HG03571 (cell line): ENCODE measurements around the gene TLE4.
"Not testable (repeated sequence)": the region's sequence is repeated elsewhere in the genome, so short reads cannot be mapped to it uniquely, and the experiment has no call there.

ENCODE experiments used
- ATAC-seq: cut with Tn5 transposase; IDR thresholded peaks from one replicate; pipeline ENCODE4 v1.9.1; 2021; ENCODE audit not compliant: unreplicated experiment

Gene TLE4

GRCh38 chr9:79630521-79631403 is 59.0 kb downstream of the TLE4 start:
- ATAC-seq = no peak

- no peak for ATAC-seq
These were observed 60.3 kb downstream of the TLE4 start for GRCh38 chr9:79632060-79632459.

GRCh38 chr9:79632705-79633104 is 60.9 kb downstream of the TLE4 start:
- no peak for ATAC-seq

DNA sequence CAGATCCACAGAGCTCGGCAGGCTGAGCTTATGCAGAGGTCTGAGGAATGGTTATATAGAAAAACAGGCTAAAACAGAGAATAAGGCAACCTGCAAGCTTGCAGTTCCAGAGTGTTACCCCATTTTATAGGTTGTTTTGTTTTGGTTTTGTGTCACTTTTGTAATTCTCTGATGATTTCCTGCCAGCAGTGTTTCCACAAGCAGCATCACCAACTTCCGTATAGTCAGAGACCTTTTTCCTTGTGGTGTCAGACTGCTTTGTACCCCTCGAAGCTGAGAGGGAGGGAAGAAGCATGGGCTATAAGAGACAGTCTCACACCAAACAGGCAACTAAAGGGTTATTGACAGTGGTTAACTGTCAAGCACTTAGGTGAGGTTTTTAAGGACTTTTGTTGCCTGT is 61.8 kb downstream of the TLE4 start:
- ATAC-seq = no peak

GRCh38 chr9:79637177-79637925 is 65.6 kb downstream of the TLE4 start:
- no peak for ATAC-seq

GRCh38 chr9:79638806-79639205 is 67.0 kb downstream of the TLE4 start:
- no peak for ATAC-seq

GRCh38 chr9:79639354-79639753 is 67.6 kb downstream of the TLE4 start:
- no peak for ATAC-seq

DNA sequence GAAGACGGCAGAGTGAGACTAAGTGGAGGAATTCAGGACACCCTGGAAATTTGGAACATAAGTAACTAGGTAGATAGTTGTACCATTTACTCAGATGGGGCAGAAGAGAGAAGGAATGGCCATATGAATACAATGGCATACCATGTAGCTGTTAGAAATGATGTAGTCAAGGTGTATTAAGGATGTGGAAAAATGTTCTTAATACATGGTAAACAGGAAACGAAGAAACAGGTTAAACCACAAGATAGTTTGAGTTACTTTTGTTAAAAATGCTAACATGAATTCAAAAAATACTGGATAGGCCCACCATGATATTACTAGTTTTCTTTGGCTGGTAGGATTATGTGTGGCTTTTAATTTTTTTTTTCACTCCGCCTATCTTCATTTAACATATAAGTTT is 68.3 kb downstream of the TLE4 start:
- ATAC-seq = not testable (repeated sequence)

DNA sequence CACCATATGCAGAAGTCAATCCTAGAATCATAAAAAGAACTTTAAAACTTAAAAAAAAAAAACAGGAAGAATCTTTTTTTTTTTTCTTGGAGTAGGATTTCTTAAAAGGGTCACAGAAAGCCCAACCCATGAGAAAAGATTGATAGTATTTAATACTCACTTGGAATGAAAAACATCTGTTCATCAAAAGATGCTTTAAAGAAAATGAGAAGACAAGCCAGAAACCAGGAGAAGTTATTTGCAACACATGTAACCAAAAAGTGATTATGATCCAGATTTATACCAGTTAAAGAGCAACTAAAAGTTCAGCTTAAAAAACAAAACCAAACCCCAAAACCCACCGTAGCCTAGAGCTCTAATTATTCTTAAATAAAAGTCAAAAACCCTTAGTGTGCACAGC is 69.3 kb downstream of the TLE4 start:
- no peak for ATAC-seq

- ATAC-seq = no peak
These were observed 70.9 kb downstream of the TLE4 start for GRCh38 chr9:79642671-79643070.

DNA sequence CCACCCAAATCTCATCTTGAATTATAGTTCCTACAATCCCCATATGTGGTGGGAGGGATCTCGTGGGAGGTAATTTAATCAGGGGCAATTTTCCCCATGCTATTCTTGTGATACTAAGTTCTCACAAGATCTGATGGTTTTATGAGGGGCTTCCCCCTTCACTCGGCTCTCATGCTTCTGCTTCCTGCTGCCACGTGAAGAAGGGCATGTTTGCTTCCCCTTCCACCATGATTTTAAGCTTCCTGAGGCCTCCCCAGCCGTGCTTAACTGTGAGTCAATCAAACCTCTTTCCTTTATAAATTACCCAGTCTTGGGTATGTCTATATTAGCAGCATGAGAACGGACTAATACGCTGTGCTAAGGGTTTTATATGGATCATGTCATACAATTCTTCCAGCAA is 72.3 kb downstream of the TLE4 start:
- no peak for ATAC-seq

GRCh38 chr9:79644601-79645000 is 72.8 kb downstream of the TLE4 start:
- ATAC-seq = no peak

DNA sequence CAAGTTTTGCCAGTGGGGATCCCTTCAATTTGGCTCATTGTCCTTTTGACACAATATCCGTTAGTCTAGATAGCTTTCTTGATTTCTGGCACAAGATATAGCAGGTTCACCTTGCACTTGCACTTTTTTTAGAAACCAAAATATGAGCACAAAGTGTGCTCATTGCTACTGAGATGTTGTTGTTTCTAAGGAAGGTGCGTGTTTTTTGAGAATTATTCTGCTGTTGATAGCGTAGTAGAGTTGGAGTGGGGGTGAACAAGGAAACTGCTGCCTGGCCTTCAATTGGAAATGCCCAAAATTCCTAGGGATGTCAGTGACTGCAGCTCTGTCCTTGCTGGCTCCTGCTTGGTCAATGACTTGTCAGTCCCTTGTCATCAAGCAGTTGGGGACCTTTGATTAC is 73.3 kb downstream of the TLE4 start:
- no peak for ATAC-seq

DNA sequence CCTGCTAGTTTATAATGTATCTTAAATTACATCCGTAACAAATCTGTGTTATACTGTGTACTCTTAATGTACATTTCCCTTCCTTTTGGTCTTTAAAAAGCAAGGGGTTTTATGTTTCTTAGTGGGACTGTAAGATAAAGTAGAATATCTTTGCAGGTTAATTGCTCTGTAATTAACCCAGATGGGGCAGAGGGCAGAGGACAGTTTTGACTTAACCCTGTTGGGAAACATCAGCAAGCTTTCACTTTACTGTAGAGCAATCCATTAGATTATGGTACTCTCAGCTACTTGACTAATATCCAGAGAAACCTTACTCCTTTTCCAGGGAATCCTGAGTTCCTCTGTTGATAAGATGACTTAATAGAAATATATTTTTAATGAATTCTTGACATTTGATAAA is 74.3 kb downstream of the TLE4 start:
- no peak for ATAC-seq

DNA sequence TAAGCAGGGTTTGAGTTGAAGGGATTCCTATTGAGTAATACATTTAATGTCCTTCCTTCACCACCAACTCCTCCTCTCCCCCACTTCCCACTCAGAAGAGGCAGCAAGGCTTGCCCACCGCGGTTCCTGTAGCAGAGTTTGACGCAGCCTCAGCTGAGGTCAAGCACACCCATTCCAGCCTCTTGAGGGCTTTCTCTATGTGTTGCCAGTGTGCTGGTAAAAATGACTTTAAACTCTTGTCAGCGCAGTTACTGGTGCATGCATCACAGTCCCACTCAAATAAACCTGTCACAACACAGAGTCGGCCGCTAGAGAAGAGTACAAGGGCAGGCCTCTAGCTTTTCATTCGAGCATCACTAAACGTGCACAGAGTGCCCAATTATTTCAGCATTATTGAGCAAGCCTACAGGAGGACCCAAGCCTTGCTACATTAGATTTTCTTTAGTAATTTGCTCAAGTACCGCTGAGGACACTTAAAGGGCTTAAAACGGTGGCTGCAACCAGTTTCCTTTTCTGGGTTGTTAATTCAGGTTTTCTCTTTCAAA is 79.6 kb downstream of the TLE4 start:
- no peak for ATAC-seq

GRCh38 chr9:79652598-79652997 is 80.8 kb downstream of the TLE4 start:
- no peak for ATAC-seq

- ATAC-seq = not testable (repeated sequence)
These were observed 83.0 kb downstream of the TLE4 start for GRCh38 chr9:79654591-79655382.

- no peak for ATAC-seq
These were observed 83.8 kb downstream of the TLE4 start for GRCh38 chr9:79655551-79655950.

- ATAC-seq = no peak
These were observed 84.4 kb downstream of the TLE4 start for GRCh38 chr9:79656169-79656568.

DNA sequence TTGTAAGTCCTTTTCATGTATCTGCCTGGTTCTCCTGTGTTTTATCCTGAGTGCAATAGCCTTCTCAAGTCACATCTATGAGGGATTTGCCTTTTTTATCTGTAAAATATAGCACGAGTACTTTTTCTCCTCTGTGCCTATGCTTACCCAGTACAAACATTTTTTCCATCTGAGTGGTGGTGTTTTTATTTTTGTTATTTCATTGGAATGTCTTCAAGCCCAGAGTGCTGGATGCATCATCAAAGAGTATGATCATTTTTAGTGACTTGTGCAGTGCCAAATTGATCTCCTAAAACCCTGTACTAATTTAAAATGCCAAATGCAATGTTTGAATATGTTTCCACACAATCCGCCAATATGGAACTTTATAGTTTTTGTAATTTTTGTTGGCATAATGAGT is 86.1 kb downstream of the TLE4 start:
- no peak for ATAC-seq

- ATAC-seq = no peak
These were observed 87.2 kb downstream of the TLE4 start for GRCh38 chr9:79658926-79659325.
